K562 (cell line): ENCODE results near the gene LIF. TPM values are rescaled to one million over a fixed set of nuclear protein-coding genes. Genes with fewer than 3 reads are reported as not detected.

Source experiments
- ADNP ChIP-seq: fragments of 200-800 bp; sonication (Bioruptor generic); IDR thresholded peaks from 2 replicates; pipeline ENCODE4 v1.6.1; 2016; ENCODE audit warnings: missing genetic modification characterization, missing compliant biosample characterization
- CC2D1A ChIP-seq: fragments of 450-650 bp; IDR thresholded peaks from 2 replicates; pipeline ENCODE4 v1.6.1; 2017; ENCODE audit warnings: mild to moderate bottlenecking
- CHD4 ChIP-seq: fragments of 200-600 bp; sonication (generic); IDR thresholded peaks from 3 replicates; pipeline ENCODE4 v1.6.1; 2012; ENCODE audit warnings: low read depth, mild to moderate bottlenecking, mixed read lengths, low read length, inconsistent platforms; ENCODE audit not compliant: insufficient read depth, insufficient replicate concordance, poor library complexity, severe bottlenecking
- CTBP1 ChIP-seq: fragments of 450-650 bp; IDR thresholded peaks from 2 replicates; pipeline ENCODE4 v1.6.1; 2016; ENCODE audit warnings: borderline replicate concordance
- E2F3 ChIP-seq: fragments of 250-450 bp; sonication (Bioruptor Pico); IDR thresholded peaks from 2 replicates; pipeline ENCODE4 v1.4.0; 2020; ENCODE audit warnings: mild to moderate bottlenecking
- ESRRA ChIP-seq: fragments of 450-650 bp; IDR thresholded peaks from 2 replicates; pipeline ENCODE4 v1.6.1; 2014; ENCODE audit warnings: low read depth, mild to moderate bottlenecking, moderate library complexity, borderline replicate concordance
- GTF2B ChIP-seq: IDR thresholded peaks from 2 replicates; pipeline ENCODE4 v1.6.1; 2011; ENCODE audit not compliant: insufficient read length; ENCODE audit errors: extremely low read depth
- HMGN3 ChIP-seq: IDR thresholded peaks from 2 replicates; pipeline ENCODE4 v1.6.1; 2011; ENCODE audit warnings: borderline replicate concordance, low read depth, mild to moderate bottlenecking, mixed read lengths, low read length; ENCODE audit not compliant: insufficient read length; ENCODE audit errors: extremely low read depth
- HNRNPL ChIP-seq: fragments of 200-400 bp; formaldehyde crosslinking; IDR thresholded peaks from 2 replicates; pipeline ENCODE4 v1.6.1; 2017; ENCODE audit warnings: low read depth, mild to moderate bottlenecking, low read length
- KHSRP ChIP-seq: fragments of 450-650 bp; IDR thresholded peaks from 2 replicates; pipeline ENCODE4 v1.6.1; 2017
- LARP7 ChIP-seq: fragments of 450-650 bp; IDR thresholded peaks from 2 replicates; pipeline ENCODE4 v1.6.1; 2016
- LEF1 ChIP-seq: fragments of 450-650 bp; IDR thresholded peaks from 2 replicates; pipeline ENCODE4 v1.6.1; 2016; ENCODE audit warnings: mild to moderate bottlenecking
- MAFK ChIP-seq: IDR thresholded peaks from 2 replicates; pipeline ENCODE4 v1.6.1; 2011; ENCODE audit warnings: low read length, improper control_type of control experiment
- MAZ ChIP-seq, 2 experiments: fragments of 450-650 bp in 1 of 2; sonication (generic) in 1 of 2; formaldehyde crosslinking; IDR thresholded peaks in 1 of 2; conservative IDR thresholded peaks in 1 of 2; 2 replicates each; pipeline versions ENCODE4 v1.4.0 to v1.5.0; 2020; ENCODE audit warnings: mild to moderate bottlenecking in 1 of 2, missing genetic modification reagents in 1 of 2
- PHF21A ChIP-seq: fragments of 450-650 bp; IDR thresholded peaks from 2 replicates; pipeline ENCODE4 v1.6.1; 2017; ENCODE audit warnings: low read depth, borderline replicate concordance
- PML ChIP-seq: IDR thresholded peaks from 2 replicates; pipeline ENCODE4 v1.6.1; 2012; ENCODE audit warnings: low read length, inconsistent platforms
- POLR2AphosphoS5 ChIP-seq: IDR thresholded peaks from 2 replicates; pipeline ENCODE4 v1.6.1; 2011; ENCODE audit warnings: mild to moderate bottlenecking, low read depth, low read length, moderate library complexity; ENCODE audit not compliant: control insufficient read depth, insufficient read depth
- POLR3G ChIP-seq: IDR thresholded peaks from 2 replicates; pipeline ENCODE4 v1.6.1; 2011; ENCODE audit not compliant: insufficient read length, insufficient replicate concordance; ENCODE audit errors: extremely low read depth
- RB1 ChIP-seq: fragments of 450-650 bp; IDR thresholded peaks from 2 replicates; pipeline ENCODE4 v1.6.1; 2017; ENCODE audit warnings: low read depth, mild to moderate bottlenecking
- RBM25 ChIP-seq: fragments of 200-400 bp; formaldehyde crosslinking; IDR thresholded peaks from 2 replicates; pipeline ENCODE4 v1.6.1; 2018; ENCODE audit warnings: low read length, low read depth, moderate library complexity; ENCODE audit not compliant: severe bottlenecking
- SPI1 ChIP-seq: IDR thresholded peaks from 2 replicates; pipeline ENCODE4 v1.6.1; 2011; ENCODE audit warnings: low read depth, low read length, control low read depth, borderline replicate concordance
- TEAD4 ChIP-seq, 2 experiments: sonication (generic) in 1 of 2; formaldehyde crosslinking in 1 of 2; IDR thresholded peaks; 2 replicates each; pipeline versions ENCODE4 v1.6.1 to v1.8.0; 2012 to 2022; ENCODE audit warnings: borderline replicate concordance in 1 of 2, inconsistent platforms in 1 of 2, low read length in 1 of 2, mild to moderate bottlenecking in 1 of 2, missing genetic modification reagents in 1 of 2
- ZBTB7A ChIP-seq: IDR thresholded peaks from 2 replicates; pipeline ENCODE4 v1.6.1; 2011; ENCODE audit warnings: low read depth, mild to moderate bottlenecking, low read length, moderate library complexity, borderline replicate concordance; ENCODE audit not compliant: control insufficient read depth
- ZC3H8 ChIP-seq: fragments of 450-650 bp; IDR thresholded peaks from 2 replicates; pipeline ENCODE4 v1.6.1; 2017
- ZFX ChIP-seq: sonication (generic); formaldehyde crosslinking; IDR thresholded peaks from 2 replicates; pipeline ENCODE4 v1.8.0; 2022; ENCODE audit warnings: mild to moderate bottlenecking, missing genetic modification reagents, moderate library complexity
- ZNF3 ChIP-seq: fragments of 250-450 bp; sonication (Bioruptor Pico); IDR thresholded peaks from 2 replicates; pipeline ENCODE4 v1.5.0; 2021; ENCODE audit warnings: mild to moderate bottlenecking, moderate library complexity
- ZNF77 ChIP-seq: fragments of 250-450 bp; sonication (Bioruptor Pico); IDR thresholded peaks from 2 replicates; pipeline ENCODE4 v1.5.0; 2020
- polyA plus RNA-seq, 8 experiments: library from polyadenylated mRNA; depleted of rRNA in 4 of 8; stranded (reverse) in 5 of 8; unstranded in 3 of 8; fragments of >200 nt; fragmentation: Nextera tagmentation in 2 of 8; fragmentation: Illumina TruSeq in 1 of 8; extraction: Ambion mirVana in 2 of 8; extraction: Trizol in 1 of 8; gene quantifications; 2 replicates each; pipeline versions ENCODE4 v1.2.1 to v1.2.3, GENCODE V29; 2011 to 2014; ENCODE audit warnings: inconsistent platforms in 1 of 8, missing spikeins in 1 of 8
- total RNA-seq, 7 experiments: library from RNA; depleted of rRNA in 6 of 7; stranded (reverse); fragments of >200 nt in 6 of 7; fragmentation: Illumina TruSeq in 2 of 7; extraction: Trizol in 2 of 7; gene quantifications; 2 replicates each; pipeline versions ENCODE4 v1.2.1 to v1.2.3, GENCODE V29; 2011 to 2021; ENCODE audit warnings: low replicate concordance in 1 of 7
- TF ChIP-seq, protein P1 (sequence below), 3 experiments: IDR thresholded peaks in 2 of 3; conservative IDR thresholded peaks in 1 of 3; 2 replicates each; pipeline ENCODE4 v1.5.1; 2011 to 2012; ENCODE audit warnings: low read length in 3 of 3, mild to moderate bottlenecking in 3 of 3, control low read depth in 2 of 3, improper control_type of control experiment in 1 of 3, inconsistent platforms in 1 of 3, low read depth in 1 of 3, mixed read lengths in 1 of 3, moderate library complexity in 1 of 3; ENCODE audit not compliant: insufficient read depth in 2 of 3

Gene LIF
- total and polyA plus RNA-seq, 9 of the 15 experiments (the other 6 are each of a cell fraction or from before 2014, with no cell fraction given), result 0.05 to 0.39 (median 0.18) TPM; not detected in 3

GRCh38 chr22:30287648-30288418 lies 41.3 kb upstream of the LIF start (continued):
- peak in 1 of 2 experiments; percentile 38; a peak in 1 of 4 replicates for TF ChIP-seq MAZ (CRISPR knock-in tag; conservative IDR thresholded peaks at IDR 0.05 in 1 of 2, IDR thresholded peaks at IDR 0.05 in 1 of 2)
- TF ChIP-seq LARP7, result no peak
- no peak for TF ChIP-seq ZC3H8
- TF ChIP-seq ADNP, result peak; percentile 99
- peak; percentile 62 for TF ChIP-seq ESRRA
- peak; percentile 59 for TF ChIP-seq SPI1
- TF ChIP-seq PHF21A, result no peak
- peak; percentile 24; the same call in 1 of the 2 replicates for TF ChIP-seq CTBP1
- TF ChIP-seq E2F3 (CRISPR knock-in tag), result no peak
- TF ChIP-seq ZBTB7A, result peak; percentile 75; the same call in 1 of the 2 replicates
- TF ChIP-seq ZFX (CRISPR knock-in tag), result peak; percentile 46
- TF ChIP-seq, protein P1, sequence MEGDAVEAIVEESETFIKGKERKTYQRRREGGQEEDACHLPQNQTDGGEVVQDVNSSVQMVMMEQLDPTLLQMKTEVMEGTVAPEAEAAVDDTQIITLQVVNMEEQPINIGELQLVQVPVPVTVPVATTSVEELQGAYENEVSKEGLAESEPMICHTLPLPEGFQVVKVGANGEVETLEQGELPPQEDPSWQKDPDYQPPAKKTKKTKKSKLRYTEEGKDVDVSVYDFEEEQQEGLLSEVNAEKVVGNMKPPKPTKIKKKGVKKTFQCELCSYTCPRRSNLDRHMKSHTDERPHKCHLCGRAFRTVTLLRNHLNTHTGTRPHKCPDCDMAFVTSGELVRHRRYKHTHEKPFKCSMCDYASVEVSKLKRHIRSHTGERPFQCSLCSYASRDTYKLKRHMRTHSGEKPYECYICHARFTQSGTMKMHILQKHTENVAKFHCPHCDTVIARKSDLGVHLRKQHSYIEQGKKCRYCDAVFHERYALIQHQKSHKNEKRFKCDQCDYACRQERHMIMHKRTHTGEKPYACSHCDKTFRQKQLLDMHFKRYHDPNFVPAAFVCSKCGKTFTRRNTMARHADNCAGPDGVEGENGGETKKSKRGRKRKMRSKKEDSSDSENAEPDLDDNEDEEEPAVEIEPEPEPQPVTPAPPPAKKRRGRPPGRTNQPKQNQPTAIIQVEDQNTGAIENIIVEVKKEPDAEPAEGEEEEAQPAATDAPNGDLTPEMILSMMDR (IDR thresholded peaks at IDR 0.05 in 2 of 3, conservative IDR thresholded peaks at IDR 0.05 in 1 of 3; ENCODE audit: insufficient read depth in 2 of 3, low read depth in 1 of 3, low read length in 3 of 3), result peak; percentile 68 to 78 (median 70)
- no peak for TF ChIP-seq TEAD4 (IDR thresholded peaks at IDR 0.05; ENCODE audit: low read length)
- TF ChIP-seq TEAD4 (CRISPR knock-in tag; IDR thresholded peaks at IDR 0.05; ENCODE audit: borderline replicate concordance), result no peak
- TF ChIP-seq PML, result no peak
- TF ChIP-seq GTF2B, result no peak
- no peak for TF ChIP-seq ZNF3
- no peak for TF ChIP-seq ZNF77 (CRISPR knock-in tag)
- no peak for TF ChIP-seq HMGN3
- no peak for TF ChIP-seq LEF1
- TF ChIP-seq RBM25, result peak; percentile 98
- no peak for TF ChIP-seq POLR2AphosphoS5
- peak; percentile 56; the same call in 1 of the 2 replicates for TF ChIP-seq CC2D1A
- no peak for TF ChIP-seq MAFK
- no peak for TF ChIP-seq KHSRP
- peak; percentile 95 for TF ChIP-seq CHD4
- no peak for TF ChIP-seq HNRNPL
- no peak for TF ChIP-seq POLR3G
- no peak; the same call in 1 of the 2 replicates for TF ChIP-seq RB1
